Measurements from ENCODE around the gene GTPBP6.
"Not testable (repeated sequence)": the region's sequence is repeated elsewhere in the genome, so short reads cannot be mapped to it uniquely, and the experiment has no call there.

GTPBP6 gene

GRCh38 chrX:287670-288069 lies 30.9 kb downstream of the GTPBP6 start:
- no peak for DNase-seq

GRCh38 chrX:285076-285677 lies 33.4 kb downstream of the GTPBP6 start:
- DNase-seq: no peak

- no peak for DNase-seq
Measured at GRCh38 chrX:283115-283845, 35.3 kb downstream of the GTPBP6 start.

GRCh38 chrX:282000-282681 lies 36.5 kb downstream of the GTPBP6 start:
- DNase-seq: not testable (repeated sequence)

GRCh38 chrX:281166-281999 lies 37.2 kb downstream of the GTPBP6 start, which contains the start of gene PLCXD1:
TSS of gene PLCXD1 (plus strand) at chrX:281381. CDS start at chrX:284188, 2,807 bp downstream.
- DNase-seq: no peak

GRCh38 chrX:280722-281121 lies 37.9 kb downstream of the GTPBP6 start:
- not testable (repeated sequence) for DNase-seq

GRCh38 chrX:279757-280604 lies 38.6 kb downstream of the GTPBP6 start:
- DNase-seq: not testable (repeated sequence)

GRCh38 chrX:276581-277201 lies 41.9 kb downstream of the GTPBP6 start:
- no peak for DNase-seq

GRCh38 chrX:275967-276580 lies 42.5 kb downstream of the GTPBP6 start:
- no peak for DNase-seq

- DNase-seq: no peak
Measured at GRCh38 chrX:275476-275966, 43.1 kb downstream of the GTPBP6 start.

GRCh38 chrX:274904-275475 lies 43.6 kb downstream of the GTPBP6 start:
- DNase-seq: no peak

- no peak for DNase-seq
Measured at GRCh38 chrX:270848-271367, 47.7 kb downstream of the GTPBP6 start.

- DNase-seq: no peak
Measured at GRCh38 chrX:267771-268261, 50.8 kb downstream of the GTPBP6 start.

- no peak for DNase-seq
Measured at GRCh38 chrX:265502-265901, 53.1 kb downstream of the GTPBP6 start.

GRCh38 chrX:264634-265455 lies 53.8 kb downstream of the GTPBP6 start:
- no peak for DNase-seq

GRCh38 chrX:264006-264405 lies 54.6 kb downstream of the GTPBP6 start:
- DNase-seq: not testable (repeated sequence)

- DNase-seq: no peak
Measured at GRCh38 chrX:262381-262909, 56.2 kb downstream of the GTPBP6 start.

- no peak for DNase-seq
Measured at GRCh38 chrX:261919-262352, 56.7 kb downstream of the GTPBP6 start.
